22Rv1 (cell line): ENCODE data around the gene ATP10A.
"Not testable (repeated sequence)": the region's sequence is repeated elsewhere in the genome, so short reads cannot be mapped to it uniquely, and the experiment has no call there.

Experiments
- CTCF ChIP-seq: fragments of 450-650 bp; IDR thresholded peaks from 2 replicates; pipeline ENCODE4 v1.5.1; 2017; ENCODE audit warnings: mild to moderate bottlenecking
- ZFX ChIP-seq: fragments of 450-650 bp; IDR thresholded peaks from 2 replicates; pipeline ENCODE4 v1.6.1; 2017; ENCODE audit warnings: antibody characterized with exemption, borderline replicate concordance

DNA sequence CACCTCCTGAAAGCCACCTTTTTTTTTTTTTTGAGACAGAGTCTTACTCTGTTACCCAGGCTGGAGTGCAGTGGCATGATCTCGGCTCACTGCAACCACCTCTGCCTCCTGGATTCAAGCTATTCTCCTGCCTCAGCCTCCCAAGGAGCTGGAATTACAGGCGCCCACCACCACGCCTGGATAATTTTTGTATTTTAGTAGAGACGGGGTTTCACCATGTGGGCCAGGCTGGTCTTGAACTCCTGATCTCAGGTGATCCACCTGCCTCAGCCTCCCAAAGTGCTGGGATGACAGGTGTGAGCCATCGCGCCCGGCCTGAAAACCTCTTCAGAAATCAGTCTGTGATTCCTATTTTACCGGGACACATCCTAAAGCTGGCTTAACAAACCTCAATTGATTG, 91.4 kb downstream of the ATP10A start:
- TF ChIP-seq CTCF, ZFX: not testable (repeated sequence)
